ENCODE results near the gene FAM167B. TPM values are rescaled to one million over a fixed set of nuclear protein-coding genes. Genes with fewer than 3 reads are reported as not detected.
"Not testable (repeated sequence)": the region's sequence is repeated elsewhere in the genome, so short reads cannot be mapped to it uniquely, and the experiment has no call there.

The FAM167B gene
- total RNA-seq, 6 donors from 2014 or later = 1.9 to 53.0 (median 4.6) TPM; not detected in 1

GRCh38 chr1:32257227-32257508 is 10.1 kb downstream of the FAM167B start:
- no peak for TF ChIP-seq POLR2A (IDR thresholded peaks at IDR 0.05)
- TF ChIP-seq CTCF (IDR thresholded peaks at IDR 0.05) = no peak
- no peak for TF ChIP-seq POLR2AphosphoS5 (IDR thresholded peaks at IDR 0.05)
- TF ChIP-seq EP300 (IDR thresholded peaks at IDR 0.05) = no peak
- H3K4me1 ChIP-seq = peaks cover 0 to 5% (median 4%) of the 10 kb centered on the region in 4 donors
- WGBS, 2 donors = 94 to 95% methylated on average over 6 of the region's 6 CpGs
- H3K9me3 ChIP-seq = no peaks in the 10 kb centered on the region
- H3K27me3 ChIP-seq = no peaks in the 10 kb centered on the region
- no peak for ATAC-seq (ENCODE audit: low FRiP score in 2 of 2)
- no peak overlapping the region for H3K27ac ChIP-seq
- no peaks in the 10 kb centered on the region for H3K36me3 ChIP-seq
- H3K4me3 ChIP-seq = no peak overlapping the region
- DNase-seq = no peak

GRCh38 chr1:32263236-32263593 is 16.2 kb downstream of the FAM167B start:
- WGBS, 2 donors = 96 to 97% methylated on average over 4 of the region's 4 CpGs
- not testable (repeated sequence) for H3K27me3 ChIP-seq; H3K4me1 ChIP-seq; ATAC-seq (ENCODE audit: low FRiP score in 2 of 2); H3K27ac ChIP-seq; H3K9me3 ChIP-seq; H3K36me3 ChIP-seq; DNase-seq; H3K4me3 ChIP-seq

GRCh38 chr1:32263744-32264143 is 16.7 kb downstream of the FAM167B start:
- H3K36me3 ChIP-seq = no peaks in the 10 kb centered on the region
- H3K27me3 ChIP-seq = no peaks in the 10 kb centered on the region
- no peak overlapping the region for H3K27ac ChIP-seq
- no peak for ATAC-seq (ENCODE audit: low FRiP score in 2 of 2)
- TF ChIP-seq POLR2AphosphoS5 (IDR thresholded peaks at IDR 0.05) (no peak), EP300 (IDR thresholded peaks at IDR 0.05) (no peak), POLR2A (IDR thresholded peaks at IDR 0.05) (no peak), CTCF (IDR thresholded peaks at IDR 0.05) (no peak)
- peaks cover 0 to 4% (median 0%) of the 10 kb centered on the region in 4 donors for H3K4me1 ChIP-seq
- no peak overlapping the region for H3K4me3 ChIP-seq
- no peak for DNase-seq
- no peaks in the 10 kb centered on the region for H3K9me3 ChIP-seq
- 73 to 95% methylated on average over 4 of the region's 4 CpGs for WGBS, 2 donors

- DNase-seq (no peak), ATAC-seq (ENCODE audit: low FRiP score in 2 of 2) (no peak)
- Histone ChIP-seq H3K4me3 (no peak overlapping the region), H3K36me3 (no peaks in the 10 kb centered on the region), H3K4me1 (peaks cover 0 to 4% (median 0%) of the 10 kb centered on the region in 4 donors), H3K27ac (no peak overlapping the region), H3K27me3 (no peaks in the 10 kb centered on the region), H3K9me3 (no peaks in the 10 kb centered on the region)
- WGBS, 2 donors = 95 to 98% methylated on average over 9 of the region's 9 CpGs
- TF ChIP-seq EP300 (IDR thresholded peaks at IDR 0.05) = no peak
- no peak for TF ChIP-seq POLR2AphosphoS5 (IDR thresholded peaks at IDR 0.05)
- TF ChIP-seq CTCF (IDR thresholded peaks at IDR 0.05) = no peak
- TF ChIP-seq POLR2A (IDR thresholded peaks at IDR 0.05) = no peak
These were observed 18.8 kb downstream of the FAM167B start for GRCh38 chr1:32265846-32266245.

- ATAC-seq (ENCODE audit: low FRiP score in 2 of 2) = no peak
- no peaks in the 10 kb centered on the region for H3K27me3 ChIP-seq
- DNase-seq = no peak
- H3K4me1 ChIP-seq = peaks cover 0 to 4% (median 0%) of the 10 kb centered on the region in 4 donors
- no peak overlapping the region for H3K27ac ChIP-seq
- H3K9me3 ChIP-seq = no peaks in the 10 kb centered on the region
- no peak for TF ChIP-seq EP300 (IDR thresholded peaks at IDR 0.05)
- no peaks in the 10 kb centered on the region for H3K36me3 ChIP-seq
- 54 to 61% methylated on average over 7 of the region's 7 CpGs for WGBS, 2 donors
- H3K4me3 ChIP-seq = no peak overlapping the region
These were observed 20.0 kb downstream of the FAM167B start for GRCh38 chr1:32266921-32267591.

- TF ChIP-seq CTCF (IDR thresholded peaks at IDR 0.05) = no peak
- ATAC-seq (ENCODE audit: low FRiP score in 2 of 2) = no peak
These were observed 22.7 kb downstream of the FAM167B start for GRCh38 chr1:32269744-32270143.

More at GRCh38 chr1:32269744-32270143, 22.7 kb downstream of the FAM167B start:
- no peak for DNase-seq
- Histone ChIP-seq H3K4me3 (no peak overlapping the region), H3K4me1 (peaks cover 0 to 4% (median 0%) of the 10 kb centered on the region in 4 donors), H3K36me3 (no peaks in the 10 kb centered on the region), H3K27me3 (peaks cover 0 to 1% (median 0%) of the 10 kb centered on the region in 4 donors), H3K9me3 (no peaks in the 10 kb centered on the region), H3K27ac (no peak overlapping the region)
